IgD-negative memory B cell (primary cell): ENCODE data around the gene CFAP410. TPM values are rescaled to one million over a fixed set of nuclear protein-coding genes. Genes with fewer than 3 reads are reported as not detected.
"Not testable (repeated sequence)": the region's sequence is repeated elsewhere in the genome, so short reads cannot be mapped to it uniquely, and the experiment has no call there.

Source experiments
- H3K27ac Mint-ChIP-seq, 3 donors: one replicate each; pipeline ENCODE4 v1.8.0; 2020 to 2022; ENCODE audit warnings: mild to moderate bottlenecking in 3 of 3, mixed read lengths in 3 of 3, moderate library complexity in 1 of 3
- H3K27me3 Mint-ChIP-seq: one replicate; pipeline ENCODE4 v1.8.0; 2021; ENCODE audit warnings: mixed read lengths
- H3K36me3 Mint-ChIP-seq: one replicate; pipeline ENCODE4 v1.8.0; 2020; ENCODE audit warnings: mild to moderate bottlenecking, mixed read lengths
- H3K4me1 Mint-ChIP-seq, 3 donors: one replicate each; pipeline ENCODE4 v1.8.0; 2020 to 2022; ENCODE audit warnings: mixed read lengths in 3 of 3, mild to moderate bottlenecking in 1 of 3
- H3K4me3 Mint-ChIP-seq, 4 donors: one replicate each; pipeline ENCODE4 v1.8.0; 2020 to 2022; ENCODE audit warnings: mild to moderate bottlenecking in 4 of 4, mixed read lengths in 4 of 4, moderate library complexity in 3 of 4
- H3K9me3 Mint-ChIP-seq, 3 donors: one replicate each; pipeline ENCODE4 v1.8.0; 2020 to 2021; ENCODE audit warnings: mixed read lengths in 3 of 3, mild to moderate bottlenecking in 1 of 3
- polyA plus RNA-seq: library from polyadenylated mRNA; unstranded; fragments of 300-500 nt; fragmentation: Illumina TruSeq; gene quantifications from one replicate; pipeline ENCODE4 v1.2.3, GENCODE V29; 2021

Gene CFAP410
- polyA plus RNA-seq, 1 donor from 2014 or later = 36.4 TPM

- Mint-ChIP-seq H3K27ac (no peak overlapping the region), H3K36me3 (peaks cover 5% of the 10 kb centered on the region), H3K9me3 (no peaks in the 10 kb centered on the region), H3K4me1 (peaks cover 0 to 3% (median 0%) of the 10 kb centered on the region in 3 donors), H3K4me3 (no peak overlapping the region), H3K27me3 (no peaks in the 10 kb centered on the region)
Observed at GRCh38 chr21:44314561-44314960, 24.6 kb downstream of the CFAP410 start.

GRCh38 chr21:44314128-44314527, 25.1 kb downstream of the CFAP410 start:
- Mint-ChIP-seq H3K36me3 (peaks cover 5% of the 10 kb centered on the region), H3K9me3 (no peaks in the 10 kb centered on the region), H3K4me3 (no peak overlapping the region), H3K27ac (no peak overlapping the region), H3K4me1 (peaks cover 0 to 3% (median 0%) of the 10 kb centered on the region in 3 donors), H3K27me3 (no peaks in the 10 kb centered on the region)

- H3K36me3 Mint-ChIP-seq = peaks cover 5% of the 10 kb centered on the region
- peaks cover 0 to 3% (median 0%) of the 10 kb centered on the region in 3 donors for H3K4me1 Mint-ChIP-seq
- H3K27me3 Mint-ChIP-seq = no peaks in the 10 kb centered on the region
- H3K9me3 Mint-ChIP-seq = no peaks in the 10 kb centered on the region
- no peak overlapping the region for H3K4me3 Mint-ChIP-seq
- H3K27ac Mint-ChIP-seq = no peak overlapping the region
Observed at GRCh38 chr21:44313451-44313850, 25.7 kb downstream of the CFAP410 start.

- H3K27ac Mint-ChIP-seq = no peak overlapping the region
- H3K4me1 Mint-ChIP-seq = peaks cover 0 to 3% (median 3%) of the 10 kb centered on the region in 3 donors
- H3K4me3 Mint-ChIP-seq = no peak overlapping the region
- no peaks in the 10 kb centered on the region for H3K27me3 Mint-ChIP-seq
- H3K9me3 Mint-ChIP-seq = no peaks in the 10 kb centered on the region
- H3K36me3 Mint-ChIP-seq = peaks cover 5% of the 10 kb centered on the region
Observed at GRCh38 chr21:44312716-44313115, 26.5 kb downstream of the CFAP410 start.

GRCh38 chr21:44312089-44312488, 27.1 kb downstream of the CFAP410 start:
- Mint-ChIP-seq H3K27ac (peak overlapping the region in 1 of 3 donors; percentile 67), H3K4me3 (no peak overlapping the region), H3K36me3 (peaks cover 5% of the 10 kb centered on the region), H3K9me3 (no peaks in the 10 kb centered on the region), H3K4me1 (peaks cover 0 to 3% (median 3%) of the 10 kb centered on the region in 3 donors), H3K27me3 (no peaks in the 10 kb centered on the region)

DNA sequence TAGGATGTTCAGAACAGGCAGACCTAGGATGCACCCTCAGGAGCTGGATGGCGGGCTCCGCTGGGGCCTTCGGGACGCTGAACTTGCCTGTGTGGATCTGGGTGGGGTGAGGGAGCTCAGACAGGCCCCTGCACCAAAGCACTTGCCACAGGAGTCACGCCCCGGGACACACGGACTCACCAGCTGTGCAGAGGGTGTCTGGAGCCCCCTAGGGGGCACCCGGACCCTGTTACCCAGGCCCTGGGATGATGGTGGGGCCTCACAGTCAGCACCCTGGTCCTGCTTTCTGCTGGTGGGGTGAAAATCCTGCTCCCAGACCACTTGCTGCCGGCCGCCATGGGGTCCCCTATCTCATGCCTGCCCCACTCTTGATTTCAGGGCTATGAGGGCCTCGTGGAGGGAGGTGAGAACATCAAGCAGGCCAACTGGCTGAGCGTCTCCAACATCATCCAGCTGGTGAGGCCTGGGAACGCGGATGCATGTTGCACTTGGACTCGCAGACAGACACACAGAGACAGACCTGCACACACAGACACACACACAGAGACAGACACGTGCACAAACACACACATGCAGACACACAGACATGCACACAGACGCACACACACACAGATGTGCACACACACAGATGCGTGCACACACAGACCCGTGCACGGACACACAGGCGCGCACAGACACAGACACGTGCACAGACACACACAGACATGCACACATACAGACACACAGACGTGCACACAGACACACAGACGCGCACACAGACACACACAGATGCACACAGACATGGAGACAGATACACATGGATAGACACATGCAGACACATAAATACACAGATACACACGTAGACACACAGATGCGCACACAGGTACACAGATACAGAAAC, 28.3 kb downstream of the CFAP410 start:
- Mint-ChIP-seq H3K27ac (peak overlapping the region in 1 of 3 donors; percentile 29), H3K36me3 (peaks cover 5% of the 10 kb centered on the region), H3K27me3 (no peaks in the 10 kb centered on the region), H3K9me3 (no peaks in the 10 kb centered on the region), H3K4me1 (peaks cover 0 to 3% (median 3%) of the 10 kb centered on the region in 3 donors), H3K4me3 (peak overlapping the region in 1 of 4 donors; percentile 16)

GRCh38 chr21:44306936-44307704, 32.1 kb downstream of the CFAP410 start:
- Mint-ChIP-seq H3K4me1 (peaks cover 6 to 21% (median 20%) of the 10 kb centered on the region in 3 donors), H3K36me3 (peaks cover 5% of the 10 kb centered on the region), H3K27me3 (no peaks in the 10 kb centered on the region), H3K27ac (peak overlapping the region in 2 of 3 donors; percentile 67 to 82), H3K4me3 (no peak overlapping the region), H3K9me3 (no peaks in the 10 kb centered on the region)

- peaks cover 1% of the 10 kb centered on the region for H3K27me3 Mint-ChIP-seq
- H3K4me3 Mint-ChIP-seq = no peak overlapping the region
- H3K4me1 Mint-ChIP-seq = peaks cover 6 to 31% (median 30%) of the 10 kb centered on the region in 3 donors
- H3K27ac Mint-ChIP-seq = peak overlapping the region in 1 of 3 donors; percentile 16
- H3K9me3 Mint-ChIP-seq = no peaks in the 10 kb centered on the region
- no peaks in the 10 kb centered on the region for H3K36me3 Mint-ChIP-seq
Observed at GRCh38 chr21:44305691-44306090, 33.5 kb downstream of the CFAP410 start.

GRCh38 chr21:44304877-44305293, 34.3 kb downstream of the CFAP410 start:
- no peaks in the 10 kb centered on the region for H3K36me3 Mint-ChIP-seq
- peaks cover 6 to 31% (median 31%) of the 10 kb centered on the region in 3 donors for H3K4me1 Mint-ChIP-seq
- peak overlapping the region in 2 of 3 donors; percentile 25 to 70 for H3K27ac Mint-ChIP-seq
- H3K9me3 Mint-ChIP-seq = no peaks in the 10 kb centered on the region
- H3K4me3 Mint-ChIP-seq = peak overlapping the region in 2 of 4 donors; percentile 52 to 84
- peaks cover 1% of the 10 kb centered on the region for H3K27me3 Mint-ChIP-seq

GRCh38 chr21:44304011-44304616, 35.1 kb downstream of the CFAP410 start:
- H3K36me3 Mint-ChIP-seq = no peaks in the 10 kb centered on the region
- peak overlapping the region in 1 of 3 donors; percentile 86 for H3K27ac Mint-ChIP-seq
- no peaks in the 10 kb centered on the region for H3K9me3 Mint-ChIP-seq
- peak overlapping the region in 1 of 4 donors; percentile 82 for H3K4me3 Mint-ChIP-seq
- peaks cover 10 to 34% (median 34%) of the 10 kb centered on the region in 3 donors for H3K4me1 Mint-ChIP-seq
- peaks cover 1% of the 10 kb centered on the region for H3K27me3 Mint-ChIP-seq

- Mint-ChIP-seq H3K4me1 (peaks cover 12 to 37% (median 36%) of the 10 kb centered on the region in 3 donors), H3K27ac (peak overlapping the region in 2 of 3 donors; percentile 78 to 86), H3K27me3 (peaks cover 1% of the 10 kb centered on the region), H3K9me3 (no peaks in the 10 kb centered on the region), H3K36me3 (no peaks in the 10 kb centered on the region), H3K4me3 (peak overlapping the region in 3 of 4 donors; percentile 68 to 87 (median 82))
Observed at GRCh38 chr21:44303490-44303981, 35.7 kb downstream of the CFAP410 start.

- Mint-ChIP-seq H3K27ac (peak overlapping the region; percentile 50 to 88 (median 86)), H3K4me3 (peak overlapping the region; percentile 78 to 86 (median 84))
- not testable (repeated sequence) for H3K27me3 Mint-ChIP-seq
Observed at GRCh38 chr21:44302573-44303401, 36.4 kb downstream of the CFAP410 start.

DNA sequence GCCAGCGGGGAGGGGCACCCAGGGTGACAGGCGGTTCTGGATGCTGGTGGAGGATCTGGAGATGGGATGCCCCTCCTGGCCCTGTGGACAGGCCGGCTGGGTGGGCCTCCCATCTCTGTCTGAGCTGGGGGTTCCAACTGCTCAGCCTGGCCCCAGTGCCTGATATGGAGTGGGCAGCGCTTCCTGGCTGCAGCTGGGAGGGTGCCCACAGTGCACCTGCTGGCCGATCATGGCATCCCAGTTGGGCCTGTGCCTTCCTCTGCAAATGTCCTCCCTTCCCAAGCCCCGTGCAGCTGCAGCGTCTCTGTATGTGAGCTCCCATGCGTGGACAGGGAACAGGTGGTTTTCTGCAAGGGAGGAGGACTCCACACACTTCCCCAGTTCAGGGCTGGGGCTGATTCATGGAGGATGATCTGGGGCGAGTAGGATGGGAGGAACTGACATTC, 37.2 kb downstream of the CFAP410 start:
- H3K27me3 Mint-ChIP-seq = peaks cover 1% of the 10 kb centered on the region
- H3K9me3 Mint-ChIP-seq = no peaks in the 10 kb centered on the region
- H3K4me1 Mint-ChIP-seq = peaks cover 23 to 44% (median 39%) of the 10 kb centered on the region in 3 donors
- H3K27ac Mint-ChIP-seq = peak overlapping the region; percentile 50 to 86 (median 86)
- peak overlapping the region; percentile 36 to 86 (median 80) for H3K4me3 Mint-ChIP-seq
- H3K36me3 Mint-ChIP-seq = no peaks in the 10 kb centered on the region

More at GRCh38 chr21:44302573-44303401, 36.4 kb downstream of the CFAP410 start:
- H3K4me1 Mint-ChIP-seq = peaks cover 20 to 44% (median 37%) of the 10 kb centered on the region in 3 donors
- not testable (repeated sequence) for H3K36me3 Mint-ChIP-seq, H3K9me3 Mint-ChIP-seq
